ENCODE measurements around the gene DEFB124.

DEFB124 gene

DNA sequence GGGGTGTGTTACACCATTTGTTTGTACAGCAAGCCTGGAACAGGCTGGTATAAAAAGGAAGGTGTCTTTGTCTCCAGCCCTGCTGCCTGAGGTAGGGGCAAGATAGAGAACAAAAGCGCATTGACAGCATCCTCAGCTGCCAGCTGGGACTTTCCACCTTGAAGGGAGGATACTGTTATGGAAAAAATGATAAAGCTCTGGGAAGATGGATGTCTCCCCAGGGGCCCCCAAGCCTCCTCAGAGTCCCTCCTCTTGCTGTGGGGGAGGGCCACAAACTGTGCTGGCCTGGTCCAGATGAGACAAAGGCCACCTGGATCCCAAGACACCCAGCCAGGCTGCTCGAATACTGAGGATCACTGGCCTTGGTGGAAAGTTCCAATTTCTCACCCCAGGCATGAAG is 13.2 kb upstream of the DEFB124 start:
- H2AFZ ChIP-seq (ENCODE audit: low read depth, low read length, severe bottlenecking), result no peak overlapping the region
- no peaks in the 10 kb centered on the region for H3K27me3 ChIP-seq (ENCODE audit: low read length)

DNA sequence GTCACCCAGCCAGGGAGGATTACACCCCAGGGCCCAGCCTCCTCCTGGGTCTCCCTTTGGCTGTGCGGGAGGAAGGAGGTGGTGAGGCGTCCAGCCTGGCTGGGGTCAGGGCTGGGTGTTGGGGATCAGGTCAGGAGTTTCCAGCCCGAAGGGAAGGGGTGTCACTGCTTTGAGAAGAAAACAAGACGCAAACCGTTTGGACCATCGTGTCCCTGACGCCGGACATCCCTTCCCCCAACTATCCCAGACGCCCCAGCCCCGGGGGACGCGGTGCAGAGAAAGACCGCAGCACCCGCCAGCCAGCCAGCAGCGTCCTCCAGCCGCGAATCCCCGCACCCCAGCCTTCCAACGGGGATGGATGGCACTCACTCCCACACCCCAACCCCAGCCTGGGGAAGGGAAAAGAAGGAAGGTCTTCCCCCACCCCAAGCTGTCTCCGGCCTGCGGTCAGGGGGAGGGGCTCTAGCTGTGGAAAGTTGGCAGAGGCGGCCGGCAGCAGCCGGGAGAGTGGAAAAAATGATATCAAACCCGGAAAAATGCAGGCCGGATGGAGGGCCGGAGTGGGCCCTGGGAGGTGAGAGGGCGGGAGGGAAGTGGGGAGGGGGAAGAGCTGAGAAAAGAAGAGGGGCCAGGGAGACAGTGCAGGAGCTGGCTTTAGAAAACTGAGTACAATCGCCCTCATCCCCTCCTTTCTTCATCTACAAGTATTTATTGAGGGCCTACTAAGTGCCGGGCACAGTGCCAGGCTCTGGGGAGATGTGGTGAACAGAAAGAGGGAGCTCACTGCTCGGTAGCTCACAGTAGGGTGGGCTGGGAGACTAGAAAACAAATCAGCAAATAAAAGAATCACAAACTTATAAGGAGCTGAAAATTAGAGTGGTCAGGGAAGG is 10.8 kb upstream of the DEFB124 start:
- H3K9me2 ChIP-seq (replicated peaks; ENCODE audit: insufficient read depth, low read length), result no peaks in the 10 kb centered on the region
- H3K27me3 ChIP-seq (ENCODE audit: low read length), result no peaks in the 10 kb centered on the region
- TF ChIP-seq, protein P1, sequence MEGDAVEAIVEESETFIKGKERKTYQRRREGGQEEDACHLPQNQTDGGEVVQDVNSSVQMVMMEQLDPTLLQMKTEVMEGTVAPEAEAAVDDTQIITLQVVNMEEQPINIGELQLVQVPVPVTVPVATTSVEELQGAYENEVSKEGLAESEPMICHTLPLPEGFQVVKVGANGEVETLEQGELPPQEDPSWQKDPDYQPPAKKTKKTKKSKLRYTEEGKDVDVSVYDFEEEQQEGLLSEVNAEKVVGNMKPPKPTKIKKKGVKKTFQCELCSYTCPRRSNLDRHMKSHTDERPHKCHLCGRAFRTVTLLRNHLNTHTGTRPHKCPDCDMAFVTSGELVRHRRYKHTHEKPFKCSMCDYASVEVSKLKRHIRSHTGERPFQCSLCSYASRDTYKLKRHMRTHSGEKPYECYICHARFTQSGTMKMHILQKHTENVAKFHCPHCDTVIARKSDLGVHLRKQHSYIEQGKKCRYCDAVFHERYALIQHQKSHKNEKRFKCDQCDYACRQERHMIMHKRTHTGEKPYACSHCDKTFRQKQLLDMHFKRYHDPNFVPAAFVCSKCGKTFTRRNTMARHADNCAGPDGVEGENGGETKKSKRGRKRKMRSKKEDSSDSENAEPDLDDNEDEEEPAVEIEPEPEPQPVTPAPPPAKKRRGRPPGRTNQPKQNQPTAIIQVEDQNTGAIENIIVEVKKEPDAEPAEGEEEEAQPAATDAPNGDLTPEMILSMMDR (IDR thresholded peaks at IDR 0.05; ENCODE audit: insufficient read depth, low read length, poor library complexity, severe bottlenecking), result no peak
- no peak for TF ChIP-seq EZH2phosphoT487 (conservative IDR thresholded peaks at IDR 0.05; ENCODE audit: low read length)
- H3K36me3 ChIP-seq (ENCODE audit: low read length), result no peaks in the 10 kb centered on the region
- no peaks in the 10 kb centered on the region for H4K20me1 ChIP-seq (ENCODE audit: low read depth, low read length)
- H3K79me2 ChIP-seq (ENCODE audit: insufficient read depth, low read length), result no peaks in the 10 kb centered on the region
- H3K27ac ChIP-seq (ENCODE audit: low read depth, low read length), result no peak overlapping the region
- no peaks in the 10 kb centered on the region for H3K9me3 ChIP-seq (ENCODE audit: insufficient read depth, low read length)
- no peak overlapping the region for H3K4me3 ChIP-seq (ENCODE audit: insufficient read depth, low read length, poor library complexity, severe bottlenecking)
- no peak overlapping the region for H3K4me2 ChIP-seq (ENCODE audit: low read depth, low read length, poor library complexity, severe bottlenecking)
- H2AFZ ChIP-seq (ENCODE audit: low read depth, low read length, severe bottlenecking), result no peak overlapping the region
- H3K9ac ChIP-seq (ENCODE audit: low read length), result no peak overlapping the region
- H3F3A ChIP-seq (ENCODE audit: insufficient read depth), result no peaks in the 10 kb centered on the region

More for the DNA sequence above, 13.2 kb upstream of the DEFB124 start:
- Histone ChIP-seq H3K27ac (ENCODE audit: low read depth, low read length) (no peak overlapping the region), H3K36me3 (ENCODE audit: low read length) (no peaks in the 10 kb centered on the region), H3K9ac (ENCODE audit: low read length) (no peak overlapping the region), H3K4me3 (ENCODE audit: insufficient read depth, low read length, poor library complexity, severe bottlenecking) (no peak overlapping the region), H3K4me2 (ENCODE audit: low read depth, low read length, poor library complexity, severe bottlenecking) (no peak overlapping the region), H3F3A (ENCODE audit: insufficient read depth) (no peaks in the 10 kb centered on the region), H3K9me3 (ENCODE audit: insufficient read depth, low read length) (no peaks in the 10 kb centered on the region), H3K9me2 (replicated peaks; ENCODE audit: insufficient read depth, low read length) (no peaks in the 10 kb centered on the region), H4K20me1 (ENCODE audit: low read depth, low read length) (no peaks in the 10 kb centered on the region), H3K79me2 (ENCODE audit: insufficient read depth, low read length) (no peaks in the 10 kb centered on the region)
- TF ChIP-seq, protein P1 (IDR thresholded peaks at IDR 0.05; ENCODE audit: insufficient read depth, low read length, poor library complexity, severe bottlenecking), result no peak
- TF ChIP-seq EZH2phosphoT487 (conservative IDR thresholded peaks at IDR 0.05; ENCODE audit: low read length), result no peak

DNA sequence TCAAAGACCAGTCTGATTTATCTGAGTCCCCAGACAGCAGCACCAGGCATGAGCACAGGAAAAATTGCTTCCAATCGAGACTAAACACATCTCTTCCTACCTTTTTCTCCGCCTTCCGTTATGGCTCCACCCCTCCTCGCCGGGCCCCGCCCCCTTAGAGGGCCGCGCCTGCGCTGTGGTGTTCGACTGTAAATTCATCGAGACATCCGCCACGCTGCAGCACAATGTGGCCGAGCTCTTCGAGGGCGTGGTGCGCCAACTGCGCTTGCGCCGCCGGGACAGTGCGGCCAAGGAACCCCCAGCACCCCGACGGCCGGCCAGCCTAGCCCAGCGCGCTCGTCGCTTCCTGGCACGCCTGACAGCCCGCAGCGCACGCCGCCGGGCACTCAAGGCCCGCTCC is 9.1 kb upstream of the DEFB124 start:
- Histone ChIP-seq H3K9me2 (replicated peaks; ENCODE audit: insufficient read depth, low read length) (no peaks in the 10 kb centered on the region), H4K20me1 (ENCODE audit: low read depth, low read length) (no peaks in the 10 kb centered on the region), H3K79me2 (ENCODE audit: insufficient read depth, low read length) (no peaks in the 10 kb centered on the region), H3F3A (ENCODE audit: insufficient read depth) (no peaks in the 10 kb centered on the region), H3K4me2 (ENCODE audit: low read depth, low read length, poor library complexity, severe bottlenecking) (no peak overlapping the region), H3K9me3 (ENCODE audit: insufficient read depth, low read length) (no peaks in the 10 kb centered on the region), H3K27me3 (ENCODE audit: low read length) (no peaks in the 10 kb centered on the region), H2AFZ (ENCODE audit: low read depth, low read length, severe bottlenecking) (no peak overlapping the region), H3K36me3 (ENCODE audit: low read length) (no peaks in the 10 kb centered on the region), H3K9ac (ENCODE audit: low read length) (no peak overlapping the region), H3K27ac (ENCODE audit: low read depth, low read length) (no peak overlapping the region), H3K4me3 (ENCODE audit: insufficient read depth, low read length, poor library complexity, severe bottlenecking) (no peak overlapping the region)
- no peak for TF ChIP-seq EZH2phosphoT487 (conservative IDR thresholded peaks at IDR 0.05; ENCODE audit: low read length)
- TF ChIP-seq, protein P1 (IDR thresholded peaks at IDR 0.05; ENCODE audit: insufficient read depth, low read length, poor library complexity, severe bottlenecking), result no peak
